Colonic mucosa (tissue), 4 donors: Measurements from ENCODE around the gene KPTN. TPM values are rescaled to one million over a fixed set of nuclear protein-coding genes. Genes with fewer than 3 reads are reported as not detected.

ENCODE experiments used
- DNase-seq: peaks from one replicate; pipeline ENCODE4 v3.0.0-alpha.2; 2020
- H3K27ac ChIP-seq: fragments of 200-600 bp; one replicate; pipeline ENCODE4 v1.8.0; 2021
- H3K27me3 ChIP-seq: fragments of 200-600 bp; one replicate; pipeline ENCODE4 v1.8.0; 2021
- H3K36me3 ChIP-seq: fragments of 200-600 bp; one replicate; pipeline ENCODE4 v1.8.0; 2021
- H3K4me1 ChIP-seq: fragments of 200-600 bp; one replicate; pipeline ENCODE4 v1.8.0; 2021; ENCODE audit warnings: mild to moderate bottlenecking
- H3K4me3 ChIP-seq: fragments of 200-600 bp; one replicate; pipeline ENCODE4 v1.8.0; 2021
- H3K9ac ChIP-seq, 2 donors: one replicate each; pipeline ENCODE4 v1.7.0; 2013; ENCODE audit warnings: control low read depth in 2 of 2, low read depth in 2 of 2, low read length in 2 of 2
- H3K9me3 ChIP-seq: fragments of 200-600 bp; one replicate; pipeline ENCODE4 v1.8.0; 2021
- intact Hi-C: fragments of 100-400 bp; cut with DNase I; formaldehyde crosslinking; loops from one replicate; pipeline ENCODE4 v1.14.1; 2022
- total RNA-seq, 2 donors: library from RNA; stranded (reverse); fragmentation: NEBNext Ultra II Directional in 1 of 2; extraction: Animal tissue kit (Norgen Biotek cat#: 25700) in 1 of 2; gene quantifications; one replicate each; pipeline ENCODE4 v1.2.1, GENCODE V29; 2021
- TF ChIP-seq, protein P1 (sequence below): fragments of 200-600 bp; IDR thresholded peaks from one replicate; pipeline ENCODE4 v1.8.0; 2022; ENCODE audit warnings: antibody characterized with exemption, mild to moderate bottlenecking
- donor health status: healthy.
- donor health status: DM: no; HTN: no; CAD: no.
- donor health status: DM: no; HTN: no; CAD: no.

KPTN gene
- total RNA-seq, 2 donors from 2014 or later, result 8.6 to 13.3 TPM

DNA sequence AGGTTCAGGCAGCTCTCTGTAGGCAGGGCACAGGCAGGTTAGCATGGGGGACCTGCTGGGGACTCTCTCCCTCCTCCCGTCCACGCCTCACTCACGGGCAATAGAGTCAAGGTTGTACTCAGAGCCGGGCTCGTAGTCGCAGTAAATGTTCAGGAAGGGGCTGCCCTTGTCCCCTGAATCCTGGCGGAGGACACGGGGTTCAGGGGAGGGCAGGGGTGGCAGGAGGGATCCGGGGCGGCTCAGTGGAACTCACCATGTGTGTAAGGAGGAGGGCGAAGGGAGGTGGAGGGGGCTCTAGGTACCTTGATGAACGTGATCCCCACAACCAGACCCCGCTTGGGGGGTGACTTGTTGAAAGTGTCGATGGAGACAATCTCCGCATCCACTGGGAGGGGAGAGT, 819 bp downstream of the KPTN start:
- no peak overlapping the region for H3K27ac ChIP-seq
- no peaks in the 10 kb centered on the region for H3K4me1 ChIP-seq
- no peak overlapping the region for H3K4me3 ChIP-seq
- intact Hi-C loops, result no loop called here
- H3K9ac ChIP-seq, result no peak overlapping the region
- H3K27me3 ChIP-seq, result no peaks in the 10 kb centered on the region
- H3K36me3 ChIP-seq, result no peaks in the 10 kb centered on the region
- TF ChIP-seq, protein P1, sequence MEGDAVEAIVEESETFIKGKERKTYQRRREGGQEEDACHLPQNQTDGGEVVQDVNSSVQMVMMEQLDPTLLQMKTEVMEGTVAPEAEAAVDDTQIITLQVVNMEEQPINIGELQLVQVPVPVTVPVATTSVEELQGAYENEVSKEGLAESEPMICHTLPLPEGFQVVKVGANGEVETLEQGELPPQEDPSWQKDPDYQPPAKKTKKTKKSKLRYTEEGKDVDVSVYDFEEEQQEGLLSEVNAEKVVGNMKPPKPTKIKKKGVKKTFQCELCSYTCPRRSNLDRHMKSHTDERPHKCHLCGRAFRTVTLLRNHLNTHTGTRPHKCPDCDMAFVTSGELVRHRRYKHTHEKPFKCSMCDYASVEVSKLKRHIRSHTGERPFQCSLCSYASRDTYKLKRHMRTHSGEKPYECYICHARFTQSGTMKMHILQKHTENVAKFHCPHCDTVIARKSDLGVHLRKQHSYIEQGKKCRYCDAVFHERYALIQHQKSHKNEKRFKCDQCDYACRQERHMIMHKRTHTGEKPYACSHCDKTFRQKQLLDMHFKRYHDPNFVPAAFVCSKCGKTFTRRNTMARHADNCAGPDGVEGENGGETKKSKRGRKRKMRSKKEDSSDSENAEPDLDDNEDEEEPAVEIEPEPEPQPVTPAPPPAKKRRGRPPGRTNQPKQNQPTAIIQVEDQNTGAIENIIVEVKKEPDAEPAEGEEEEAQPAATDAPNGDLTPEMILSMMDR, result no peak
- DNase-seq, result no peak
- no peaks in the 10 kb centered on the region for H3K9me3 ChIP-seq

DNA sequence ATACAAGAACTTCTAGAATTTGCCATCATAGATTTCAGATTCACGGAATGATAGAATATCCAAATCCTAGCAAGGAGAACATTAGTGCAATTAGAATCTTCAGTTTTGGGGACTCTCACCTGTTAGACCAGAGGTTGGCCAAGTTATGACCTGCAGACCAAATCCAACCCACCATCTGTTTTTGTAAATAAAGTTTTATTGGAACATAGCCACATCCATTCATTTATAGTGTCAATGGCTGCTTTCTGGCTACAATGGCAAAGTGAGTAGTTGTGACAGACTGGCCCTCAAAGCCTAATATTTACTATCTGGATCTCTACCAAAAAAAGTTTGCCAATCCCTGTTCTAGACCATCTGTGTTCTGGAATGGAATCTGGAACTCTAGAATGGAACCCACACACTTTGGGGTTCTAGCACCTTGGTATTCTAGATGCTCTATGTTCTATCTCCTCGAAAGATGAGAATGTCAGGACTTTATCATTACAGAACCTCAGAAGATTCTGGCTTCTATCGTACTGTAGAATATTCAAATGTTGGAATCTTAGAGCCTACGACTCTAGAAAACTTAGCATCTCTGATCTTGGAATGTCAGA, 2.5 kb downstream of the KPTN start:
- no peak overlapping the region for H3K27ac ChIP-seq
- H3K9ac ChIP-seq, result no peak overlapping the region
- no peaks in the 10 kb centered on the region for H3K36me3 ChIP-seq
- TF ChIP-seq, protein P1, result no peak
- intact Hi-C loops, result no loop called here
- no peaks in the 10 kb centered on the region for H3K9me3 ChIP-seq
- no peak for DNase-seq
- no peaks in the 10 kb centered on the region for H3K4me1 ChIP-seq
- H3K27me3 ChIP-seq, result no peaks in the 10 kb centered on the region
- H3K4me3 ChIP-seq, result no peak overlapping the region

DNA sequence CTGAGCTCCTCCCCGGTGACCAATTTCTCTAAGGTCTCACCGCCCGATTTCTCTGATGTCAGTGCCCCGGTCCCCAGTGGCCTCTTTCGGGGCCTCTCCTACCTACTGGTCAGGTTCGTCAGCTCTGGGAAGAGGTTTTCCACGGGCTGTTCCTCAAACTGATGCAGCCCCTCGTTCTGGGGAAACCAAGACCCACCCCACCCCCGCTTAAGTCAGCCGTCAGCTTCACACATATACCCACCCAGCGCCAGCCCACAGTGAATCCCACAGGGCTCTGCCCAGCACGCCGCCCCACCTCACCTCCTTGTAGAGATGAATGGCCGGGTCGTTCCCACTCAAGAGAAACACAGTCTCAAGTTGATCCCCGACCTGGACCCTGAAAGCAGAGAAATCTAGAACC, 3.4 kb downstream of the KPTN start:
- no peak overlapping the region for H3K4me3 ChIP-seq
- H3K9ac ChIP-seq, result no peak overlapping the region
- no peaks in the 10 kb centered on the region for H3K27me3 ChIP-seq
- H3K9me3 ChIP-seq, result no peaks in the 10 kb centered on the region
- no peak for DNase-seq
- H3K36me3 ChIP-seq, result no peaks in the 10 kb centered on the region
- intact Hi-C loops, result no loop called here
- no peak overlapping the region for H3K27ac ChIP-seq
- no peaks in the 10 kb centered on the region for H3K4me1 ChIP-seq
- TF ChIP-seq, protein P1, result no peak

DNA sequence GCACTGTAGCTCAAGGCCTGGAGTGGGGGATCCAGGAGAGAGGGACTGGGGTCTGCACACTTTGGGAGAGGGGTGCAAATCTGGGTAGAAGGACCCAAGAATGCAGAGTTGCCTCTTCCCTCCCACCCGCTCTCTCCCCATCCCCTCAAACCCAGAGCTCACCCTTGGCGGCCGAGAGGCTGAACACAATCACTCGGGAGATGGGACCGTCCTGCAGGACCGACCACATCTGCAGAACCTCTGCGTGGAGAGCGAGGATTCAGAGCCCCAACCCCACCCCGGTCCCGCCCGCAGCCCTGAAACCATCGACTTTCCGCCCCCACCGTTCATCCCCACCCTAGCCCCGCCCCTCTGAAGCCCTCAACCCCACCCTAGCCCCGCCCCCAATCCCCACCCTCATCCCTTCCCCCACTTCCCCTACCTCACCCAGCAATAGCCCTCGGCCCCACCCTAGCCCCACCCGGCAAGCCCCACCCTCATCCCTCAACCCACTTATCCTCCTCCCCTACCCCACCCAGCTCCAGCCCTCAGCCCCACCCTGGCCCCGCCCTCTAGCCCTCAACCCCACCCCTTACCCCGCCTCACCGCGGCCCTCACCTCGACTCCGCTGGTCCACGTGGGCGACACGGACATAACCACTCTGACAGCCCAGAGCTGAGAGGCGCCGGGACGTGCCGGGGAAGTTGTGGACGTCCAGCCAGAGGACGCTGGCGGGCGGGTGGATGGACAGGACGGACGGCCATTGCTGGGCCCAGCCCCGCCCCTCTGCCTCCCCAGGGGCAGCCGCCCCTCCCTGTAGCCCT, 4.1 kb downstream of the KPTN start:
- intact Hi-C loops, result no loop called here
- Histone ChIP-seq H3K4me3 (no peak overlapping the region), H3K4me1 (no peaks in the 10 kb centered on the region), H3K36me3 (no peaks in the 10 kb centered on the region), H3K27ac (no peak overlapping the region), H3K9me3 (no peaks in the 10 kb centered on the region), H3K27me3 (no peaks in the 10 kb centered on the region), H3K9ac (no peak overlapping the region)
- TF ChIP-seq, protein P1, result no peak
- DNase-seq, result peak; percentile 47

DNA sequence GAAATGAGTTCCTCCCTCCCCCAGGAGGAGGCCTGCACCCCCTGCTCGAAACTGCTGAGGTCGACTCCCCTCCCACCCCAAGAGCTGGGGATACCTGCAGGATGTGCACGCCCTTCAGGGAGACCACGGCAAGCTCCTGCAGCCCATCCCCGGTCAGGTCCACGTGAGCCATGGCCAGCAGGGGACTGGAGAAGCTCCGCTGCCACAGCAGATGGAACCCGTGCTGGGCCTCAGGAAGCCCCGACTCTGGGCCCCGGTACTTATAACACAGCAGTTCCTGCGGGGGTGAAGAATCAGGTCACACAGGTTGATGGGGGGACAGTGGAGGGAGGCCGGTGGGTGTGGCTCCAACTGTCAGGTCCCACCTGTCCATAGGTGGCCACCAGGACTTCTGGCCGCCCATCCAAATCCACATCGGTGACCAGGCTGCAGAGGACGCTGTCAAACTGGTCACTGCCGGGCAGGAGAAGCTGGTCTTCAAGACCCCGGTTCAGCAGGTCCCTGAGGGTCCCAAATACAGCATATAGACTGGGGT, 7.5 kb downstream of the KPTN start:
- Histone ChIP-seq H3K4me1 (no peaks in the 10 kb centered on the region), H3K9ac (no peak overlapping the region), H3K27me3 (peaks cover 6% of the 10 kb centered on the region), H3K9me3 (no peaks in the 10 kb centered on the region), H3K27ac (no peak overlapping the region), H3K36me3 (no peaks in the 10 kb centered on the region), H3K4me3 (no peak overlapping the region)
- TF ChIP-seq, protein P1, result no peak
- DNase-seq, result no peak
- intact Hi-C loops, result no loop called here
